Measurements from ENCODE around the gene TNFRSF1B.

TNFRSF1B gene

GRCh38 chr1:12158357-12159092 lies 8.3 kb upstream of the TNFRSF1B start:
- no peak for DNase-seq

- peak; percentile 63 for DNase-seq
These were observed 7.0 kb upstream of the TNFRSF1B start for GRCh38 chr1:12159816-12160215.

- no peak for DNase-seq
These were observed 5.5 kb upstream of the TNFRSF1B start for GRCh38 chr1:12161324-12161661.

GRCh38 chr1:12161662-12162458 lies 4.9 kb upstream of the TNFRSF1B start:
- DNase-seq: peak; percentile 83

GRCh38 chr1:12162459-12163137 lies 4.2 kb upstream of the TNFRSF1B start:
- no peak for DNase-seq

- DNase-seq: no peak
These were observed 3.6 kb upstream of the TNFRSF1B start for GRCh38 chr1:12163210-12163609.

- no peak for DNase-seq
These were observed 2.6 kb upstream of the TNFRSF1B start for GRCh38 chr1:12164210-12164609.

GRCh38 chr1:12165342-12165741 lies 1.4 kb upstream of the TNFRSF1B start:
- no peak for DNase-seq

- DNase-seq: no peak
These were observed 970 bp downstream of the TNFRSF1B start for GRCh38 chr1:12167493-12168429.

GRCh38 chr1:12168451-12169160 lies 1.8 kb downstream of the TNFRSF1B start:
- no peak for DNase-seq

- no peak for DNase-seq
These were observed 2.8 kb downstream of the TNFRSF1B start for GRCh38 chr1:12169442-12170135.

GRCh38 chr1:12170263-12170671 lies 3.5 kb downstream of the TNFRSF1B start:
- no peak for DNase-seq

GRCh38 chr1:12171206-12172041 lies 4.6 kb downstream of the TNFRSF1B start:
- peak; percentile 70 for DNase-seq

- DNase-seq: peak; percentile 54
These were observed 5.5 kb downstream of the TNFRSF1B start for GRCh38 chr1:12172042-12172851.

GRCh38 chr1:12173041-12173509 lies 6.3 kb downstream of the TNFRSF1B start:
- DNase-seq: no peak

- DNase-seq: peak; percentile 94
These were observed 6.9 kb downstream of the TNFRSF1B start for GRCh38 chr1:12173631-12174121.

- no peak for DNase-seq
These were observed 8.4 kb downstream of the TNFRSF1B start for GRCh38 chr1:12174924-12175810.

All from CD4-positive, alpha-beta T cell treated with Interleukin-12 subunit alpha and Interleukin-12 subunit beta, for 1 hour (primary cell).